ENCODE measurements around the gene GPATCH4. TPM values are rescaled to one million over a fixed set of nuclear protein-coding genes. Genes with fewer than 3 reads are reported as not detected.

The GPATCH4 gene
- total and polyA plus RNA-seq, 2 of the 4 experiments (the other 2 are of a cell fraction): 32.6 to 41.8 TPM

DNA sequence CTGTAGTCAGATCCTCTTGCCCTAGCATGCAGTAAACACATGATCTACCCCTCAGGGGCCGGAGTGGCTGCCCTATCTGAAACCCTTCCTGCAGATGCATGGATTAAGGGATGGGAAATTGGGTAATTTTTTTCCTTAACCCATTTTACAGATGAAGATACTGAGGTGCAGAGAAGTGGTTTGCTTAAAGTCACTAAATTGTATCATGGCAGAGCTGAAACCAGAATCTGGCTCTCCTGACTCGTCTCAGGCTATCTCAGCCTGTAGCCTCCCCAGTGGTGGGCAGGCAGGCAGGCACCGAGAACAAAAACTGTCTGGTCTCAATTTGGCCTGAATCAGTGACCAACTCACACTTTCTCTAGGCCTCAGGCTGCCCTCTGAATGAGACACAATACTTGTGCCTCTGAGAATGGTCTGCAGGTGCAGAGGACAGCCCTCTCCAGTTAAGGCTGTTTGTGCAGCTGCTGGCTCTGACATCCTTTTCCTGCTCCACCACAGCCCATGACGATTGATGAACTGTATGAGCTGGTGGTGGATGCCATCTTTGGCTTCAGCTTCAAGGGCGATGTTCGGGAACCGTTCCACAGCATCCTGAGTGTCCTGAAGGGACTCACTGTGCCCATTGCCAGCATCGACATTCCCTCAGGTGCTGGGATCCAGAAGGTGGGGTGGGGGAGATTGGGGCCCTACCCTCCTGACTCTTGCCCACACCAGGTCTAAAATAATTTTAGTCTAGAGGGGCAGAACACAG, 8.2 kb downstream of the GPATCH4 start:
- no peak overlapping the region for H2BK15ac ChIP-seq (ENCODE audit: low read depth, low read length)
- H3K18ac ChIP-seq (ENCODE audit: low read depth, low read length): no peak overlapping the region
- H3K27me3 ChIP-seq (ENCODE audit: control insufficient read depth, insufficient read depth, low read length): no peaks in the 10 kb centered on the region
- no peak overlapping the region for H3K56ac ChIP-seq (ENCODE audit: extremely low read depth, insufficient read depth, low read length)
- peak overlapping the region; percentile 29; the same call in 1 of the 2 replicates for H2AK5ac ChIP-seq (ENCODE audit: low read depth, low read length)
- BruUV-seq (replicated peaks): no TSS peak
- H3K36me3 ChIP-seq (ENCODE audit: control insufficient read depth, insufficient read depth, low read length): peaks cover 30% of the 10 kb centered on the region
- H3K4ac ChIP-seq (ENCODE audit: low read depth, low read length): no peak overlapping the region
- H2BK5ac ChIP-seq (ENCODE audit: low read depth, low read length, poor library complexity, severe bottlenecking): no peak overlapping the region
- H3K23ac ChIP-seq (ENCODE audit: low read depth, low read length): peak overlapping the region; percentile 78; the same call in 1 of the 2 replicates
- H2BK20ac ChIP-seq (ENCODE audit: low read depth, low read length): no peak overlapping the region
- WGBS, 2 experiments (ENCODE audit: extremely low coverage in 2 of 2, insufficient read length in 1 of 2): no CpG with 5 or more reads among the region's 8 CpGs
- ChIA-PET POLR2A (ENCODE audit: unreplicated experiment) (no interaction called here), CTCF (no interaction called here)
- H3K27ac ChIP-seq (ENCODE audit: insufficient read depth, low read length): no peak overlapping the region
- no peak for TF ChIP-seq NFE2L2 (IDR thresholded peaks at IDR 0.05; ENCODE audit: low read depth, low read length)
- no peak for TF ChIP-seq BHLHE40 (IDR thresholded peaks at IDR 0.05; ENCODE audit: low read depth, low read length)
- no peak for TF ChIP-seq RAD21 (IDR thresholded peaks at IDR 0.05; ENCODE audit: low read length)
- no peak for TF ChIP-seq RCOR1 (IDR thresholded peaks at IDR 0.05; ENCODE audit: insufficient replicate concordance, low read length)
- no peak for TF ChIP-seq MXI1 (IDR thresholded peaks at IDR 0.05; ENCODE audit: borderline replicate concordance, low read depth, low read length)
- TF ChIP-seq, protein P1, sequence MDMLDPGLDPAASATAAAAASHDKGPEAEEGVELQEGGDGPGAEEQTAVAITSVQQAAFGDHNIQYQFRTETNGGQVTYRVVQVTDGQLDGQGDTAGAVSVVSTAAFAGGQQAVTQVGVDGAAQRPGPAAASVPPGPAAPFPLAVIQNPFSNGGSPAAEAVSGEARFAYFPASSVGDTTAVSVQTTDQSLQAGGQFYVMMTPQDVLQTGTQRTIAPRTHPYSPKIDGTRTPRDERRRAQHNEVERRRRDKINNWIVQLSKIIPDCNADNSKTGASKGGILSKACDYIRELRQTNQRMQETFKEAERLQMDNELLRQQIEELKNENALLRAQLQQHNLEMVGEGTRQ (IDR thresholded peaks at IDR 0.05; ENCODE audit: low read depth, low read length): no peak
- TF ChIP-seq, protein P2, sequence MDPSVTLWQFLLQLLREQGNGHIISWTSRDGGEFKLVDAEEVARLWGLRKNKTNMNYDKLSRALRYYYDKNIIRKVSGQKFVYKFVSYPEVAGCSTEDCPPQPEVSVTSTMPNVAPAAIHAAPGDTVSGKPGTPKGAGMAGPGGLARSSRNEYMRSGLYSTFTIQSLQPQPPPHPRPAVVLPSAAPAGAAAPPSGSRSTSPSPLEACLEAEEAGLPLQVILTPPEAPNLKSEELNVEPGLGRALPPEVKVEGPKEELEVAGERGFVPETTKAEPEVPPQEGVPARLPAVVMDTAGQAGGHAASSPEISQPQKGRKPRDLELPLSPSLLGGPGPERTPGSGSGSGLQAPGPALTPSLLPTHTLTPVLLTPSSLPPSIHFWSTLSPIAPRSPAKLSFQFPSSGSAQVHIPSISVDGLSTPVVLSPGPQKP (IDR thresholded peaks at IDR 0.05; ENCODE audit: borderline replicate concordance, low read depth, low read length): no peak
- TF ChIP-seq, protein P3, sequence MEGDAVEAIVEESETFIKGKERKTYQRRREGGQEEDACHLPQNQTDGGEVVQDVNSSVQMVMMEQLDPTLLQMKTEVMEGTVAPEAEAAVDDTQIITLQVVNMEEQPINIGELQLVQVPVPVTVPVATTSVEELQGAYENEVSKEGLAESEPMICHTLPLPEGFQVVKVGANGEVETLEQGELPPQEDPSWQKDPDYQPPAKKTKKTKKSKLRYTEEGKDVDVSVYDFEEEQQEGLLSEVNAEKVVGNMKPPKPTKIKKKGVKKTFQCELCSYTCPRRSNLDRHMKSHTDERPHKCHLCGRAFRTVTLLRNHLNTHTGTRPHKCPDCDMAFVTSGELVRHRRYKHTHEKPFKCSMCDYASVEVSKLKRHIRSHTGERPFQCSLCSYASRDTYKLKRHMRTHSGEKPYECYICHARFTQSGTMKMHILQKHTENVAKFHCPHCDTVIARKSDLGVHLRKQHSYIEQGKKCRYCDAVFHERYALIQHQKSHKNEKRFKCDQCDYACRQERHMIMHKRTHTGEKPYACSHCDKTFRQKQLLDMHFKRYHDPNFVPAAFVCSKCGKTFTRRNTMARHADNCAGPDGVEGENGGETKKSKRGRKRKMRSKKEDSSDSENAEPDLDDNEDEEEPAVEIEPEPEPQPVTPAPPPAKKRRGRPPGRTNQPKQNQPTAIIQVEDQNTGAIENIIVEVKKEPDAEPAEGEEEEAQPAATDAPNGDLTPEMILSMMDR (conservative IDR thresholded peaks at IDR 0.05; ENCODE audit: low read depth, low read length): no peak
- no peak for TF ChIP-seq POLR2A (IDR thresholded peaks at IDR 0.05; ENCODE audit: low read depth, low read length)
- H3K4me2 ChIP-seq (ENCODE audit: low read depth, low read length): no peak overlapping the region
- H4K8ac ChIP-seq (ENCODE audit: low read depth in 2 of 2, low read length in 2 of 2): peak overlapping the region in 1 of 2 experiments; percentile 79; a peak in 1 of 4 replicates
- no peak overlapping the region for H3K4me3 ChIP-seq (ENCODE audit: insufficient read depth, low read depth, low read length)
- H4K91ac ChIP-seq (ENCODE audit: insufficient read depth, low read depth, low read length): no peak overlapping the region; the same call in 1 of the 2 replicates
- H3K79me1 ChIP-seq (ENCODE audit: low read depth in 1 of 2, low read length in 2 of 2): peaks cover 11 to 37% of the 10 kb centered on the region in 2 experiments
- peaks cover 10% of the 10 kb centered on the region for H3K9me1 ChIP-seq (ENCODE audit: insufficient read depth, low read length)
- H3K14ac ChIP-seq (replicated peaks; ENCODE audit: low read depth, low read length): no peak overlapping the region
- H2AK9ac ChIP-seq (replicated peaks; ENCODE audit: low read depth, low read length, poor library complexity): peak overlapping the region; percentile 33
- dilution Hi-C loops (cut with HindIII; ENCODE audit: low sequenced_read_pairs, unreplicated experiment) (no loop called here), intact Hi-C loops (cut with micrococcal nuclease) (loop anchor here (5.0 kb wide), 1 partner anchor 111 kb away; no protein-coding TSS in a partner anchor), in situ Hi-C loops (cut with MboI; ENCODE audit: low sequenced_read_pairs) (no loop called here)
- H3K4me1 ChIP-seq (ENCODE audit: control insufficient read depth, insufficient read depth, low read length): peaks cover 3% of the 10 kb centered on the region; the same call in 1 of the 2 replicates
- H3K9ac ChIP-seq (ENCODE audit: low read depth, low read length): no peak overlapping the region
- H2AFZ ChIP-seq (replicated peaks; ENCODE audit: low read length, poor library complexity): no peak overlapping the region
- DNase-seq (no peak), ATAC-seq (ENCODE audit: low read depth) (no peak)
- no peak overlapping the region for H4K5ac ChIP-seq (ENCODE audit: low read depth, low read length)
- H2BK120ac ChIP-seq (ENCODE audit: low read depth, low read length): no peak overlapping the region
- no peaks in the 10 kb centered on the region for H3K9me3 ChIP-seq (ENCODE audit: control insufficient read depth, insufficient read depth, low read length)
- H4K20me1 ChIP-seq (ENCODE audit: insufficient read depth, low read length): no peaks in the 10 kb centered on the region

Measured in IMR-90 (cell line).